CD1c-positive myeloid dendritic cell (primary cell): ENCODE data around the gene AARSD1.
"Not testable (repeated sequence)": the region's sequence is repeated elsewhere in the genome, so short reads cannot be mapped to it uniquely, and the experiment has no call there.

Experiments used
- DNase-seq: peaks from one replicate; pipeline ENCODE4 v3.0.0-alpha.2; 2016; ENCODE audit errors: extremely low spot score

AARSD1 gene

GRCh38 chr17:42980766-42981397, 16.6 kb upstream of the AARSD1 start:
- peak; percentile 50 for DNase-seq

GRCh38 chr17:42980274-42980765, 16.1 kb upstream of the AARSD1 start, which contains the start of gene RUNDC1:
RUNDC1 (plus strand) TSS chr17:42980565; CDS start chr17:42980577, 12 bp downstream.
- DNase-seq, result peak; percentile 96

GRCh38 chr17:42979511-42980273, 15.4 kb upstream of the AARSD1 start, which contains the start of gene PTGES3L:
PTGES3L (minus strand) TSS chr17:42980080; CDS start chr17:42980053, 27 bp downstream.
- DNase-seq, result peak; percentile 49

- not testable (repeated sequence) for DNase-seq
Observed at GRCh38 chr17:42975701-42976100, 11.4 kb upstream of the AARSD1 start.

GRCh38 chr17:42975265-42975664, 11.0 kb upstream of the AARSD1 start:
- no peak for DNase-seq

GRCh38 chr17:42973323-42973722, 9.1 kb upstream of the AARSD1 start:
- not testable (repeated sequence) for DNase-seq

GRCh38 chr17:42971589-42971988, 7.3 kb upstream of the AARSD1 start:
- DNase-seq, result no peak

GRCh38 chr17:42969001-42969581, 4.8 kb upstream of the AARSD1 start:
- no peak for DNase-seq

- no peak for DNase-seq
Observed at GRCh38 chr17:42967925-42968324, 3.7 kb upstream of the AARSD1 start.

GRCh38 chr17:42953669-42954068, 10.6 kb downstream of the AARSD1 start:
- no peak for DNase-seq

- no peak for DNase-seq
Observed at GRCh38 chr17:42950044-42950783, 14.0 kb downstream of the AARSD1 start.

GRCh38 chr17:42946812-42947211, 17.4 kb downstream of the AARSD1 start:
- DNase-seq, result no peak

GRCh38 chr17:42944211-42944610, 20.0 kb downstream of the AARSD1 start:
- DNase-seq, result no peak

- DNase-seq, result peak; percentile 49
Observed at GRCh38 chr17:42937712-42938596, 26.3 kb downstream of the AARSD1 start.

- DNase-seq, result peak; percentile 20
Observed at GRCh38 chr17:42929497-42929844, 34.8 kb downstream of the AARSD1 start.

- DNase-seq, result peak; percentile 91
Observed at GRCh38 chr17:42928714-42929496, 35.3 kb downstream of the AARSD1 start.

- no peak for DNase-seq
Observed at GRCh38 chr17:42924891-42925290, 39.4 kb downstream of the AARSD1 start.

- not testable (repeated sequence) for DNase-seq
Observed at GRCh38 chr17:42923472-42923871, 40.8 kb downstream of the AARSD1 start.

- no peak for DNase-seq
Observed at GRCh38 chr17:42922294-42922693, 42.0 kb downstream of the AARSD1 start.

- no peak for DNase-seq
Observed at GRCh38 chr17:42920922-42921321, 43.3 kb downstream of the AARSD1 start.
